ENCODE results near the gene MAN2B2.

The MAN2B2 gene

DNA sequence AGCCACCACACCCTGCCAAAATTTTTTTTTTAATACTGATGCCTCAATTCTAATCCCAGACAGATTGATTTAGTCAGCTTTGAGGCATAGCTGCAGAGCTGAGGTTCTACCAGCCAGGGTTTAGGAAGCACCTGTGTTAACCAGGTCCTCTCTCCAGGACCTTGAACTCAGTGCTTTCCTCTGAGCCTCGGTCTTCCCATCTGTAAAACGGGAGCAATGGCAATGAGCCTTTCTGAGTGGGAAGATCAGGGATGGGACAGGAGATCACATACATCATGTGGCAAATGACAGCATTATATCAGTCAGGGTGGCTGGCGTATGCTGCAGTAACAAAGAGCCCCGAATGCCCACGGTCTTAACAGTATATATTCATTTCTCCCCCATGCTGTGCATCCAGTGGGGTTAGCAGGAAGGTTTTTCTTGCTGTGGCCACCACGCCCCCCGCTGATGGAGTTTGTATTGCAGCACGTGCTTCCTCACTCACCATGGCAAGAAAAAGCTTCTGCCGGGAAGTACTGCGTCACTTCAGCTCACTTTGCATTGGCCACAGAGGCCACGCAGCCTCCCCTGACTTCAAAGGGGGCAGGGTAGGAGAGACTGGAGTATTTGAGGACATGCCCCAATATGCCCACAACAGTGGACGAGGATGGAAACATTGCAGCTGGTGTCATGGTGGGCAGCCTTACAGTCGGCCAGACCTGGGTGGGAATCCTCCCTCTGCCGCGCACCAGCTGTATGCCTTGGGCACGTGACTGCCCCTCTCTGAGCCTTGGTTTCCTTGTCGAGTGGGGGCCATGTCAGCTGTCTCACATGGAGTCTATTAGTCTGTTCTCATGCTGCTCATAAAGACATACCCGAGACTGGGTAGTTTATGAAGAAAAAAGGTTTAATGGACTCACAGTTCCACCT is 41.4 kb downstream of the MAN2B2 start:
- FAIRE-seq = no peak
- TF ChIP-seq POLR2A (IDR thresholded peaks at IDR 0.05; ENCODE audit: low read depth, low read length) (no peak), SPI1 (IDR thresholded peaks at IDR 0.05; ENCODE audit: low read depth, low read length) (no peak), POLR2AphosphoS5 (IDR thresholded peaks at IDR 0.05; ENCODE audit: low read depth, low read length) (no peak), PAX5 (IDR thresholded peaks at IDR 0.05; ENCODE audit: insufficient read depth, low read length, severe bottlenecking) (no peak), POU2F2 (IDR thresholded peaks at IDR 0.05; ENCODE audit: low read depth, low read length) (no peak), TAF1 (IDR thresholded peaks at IDR 0.05; ENCODE audit: low read depth, low read length) (no peak)
- no peak for DNase-seq (ENCODE audit: insufficient read length, low spot score)

- TF ChIP-seq TAF1 (IDR thresholded peaks at IDR 0.05; ENCODE audit: low read depth, low read length) = no peak
- no peak for TF ChIP-seq POU2F2 (IDR thresholded peaks at IDR 0.05; ENCODE audit: low read depth, low read length)
- no peak for TF ChIP-seq SPI1 (IDR thresholded peaks at IDR 0.05; ENCODE audit: low read depth, low read length)
- no peak for TF ChIP-seq PAX5 (IDR thresholded peaks at IDR 0.05; ENCODE audit: insufficient read depth, low read length, severe bottlenecking)
- TF ChIP-seq POLR2A (IDR thresholded peaks at IDR 0.05; ENCODE audit: low read depth, low read length) = no peak
- TF ChIP-seq POLR2AphosphoS5 (IDR thresholded peaks at IDR 0.05; ENCODE audit: low read depth, low read length) = no peak
- FAIRE-seq = no peak
- no peak for DNase-seq (ENCODE audit: insufficient read length, low spot score)
Measured at GRCh38 chr4:6617246-6617645, 42.3 kb downstream of the MAN2B2 start.

DNA sequence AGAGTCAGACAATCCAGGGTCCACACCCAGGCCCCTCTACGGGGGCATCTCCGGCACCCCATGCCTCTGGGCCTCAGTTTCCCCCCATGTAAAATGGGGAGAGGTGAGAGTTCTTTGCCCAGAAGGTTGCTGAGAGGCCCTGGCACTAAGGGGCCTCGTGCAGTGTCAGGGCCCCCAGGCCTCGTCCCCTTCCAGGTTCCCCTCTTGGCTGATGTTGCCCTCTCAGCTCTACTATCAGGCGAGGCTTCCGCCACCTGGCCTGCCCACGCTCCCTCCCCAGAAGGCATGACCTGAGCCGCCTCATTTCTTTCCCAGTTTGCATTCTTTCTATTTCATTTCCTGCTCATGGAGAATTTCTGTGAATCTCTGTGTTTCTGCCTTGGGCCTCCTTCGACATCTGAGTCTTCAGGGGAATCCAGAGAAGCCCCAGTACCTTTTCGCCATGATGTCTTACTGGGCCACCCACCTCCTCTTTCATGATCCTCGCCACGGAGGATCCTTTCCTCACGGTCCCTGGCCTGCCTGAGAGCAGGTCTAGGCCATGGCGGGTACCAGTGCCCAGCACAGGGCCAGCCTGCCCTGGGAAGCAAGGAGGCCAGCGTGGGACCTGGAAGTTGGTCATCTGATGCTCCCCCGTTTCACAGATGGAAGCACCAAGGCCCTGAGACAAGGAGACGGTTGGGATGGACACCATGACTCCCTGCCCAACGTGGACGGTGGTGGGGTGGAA is 43.6 kb downstream of the MAN2B2 start:
- FAIRE-seq = no peak
- no peak for DNase-seq (ENCODE audit: insufficient read length, low spot score)
- TF ChIP-seq SPI1 (IDR thresholded peaks at IDR 0.05; ENCODE audit: low read depth, low read length) (no peak), POU2F2 (IDR thresholded peaks at IDR 0.05; ENCODE audit: low read depth, low read length) (no peak), POLR2AphosphoS5 (IDR thresholded peaks at IDR 0.05; ENCODE audit: low read depth, low read length) (no peak), TAF1 (IDR thresholded peaks at IDR 0.05; ENCODE audit: low read depth, low read length) (no peak), PAX5 (IDR thresholded peaks at IDR 0.05; ENCODE audit: insufficient read depth, low read length, severe bottlenecking) (no peak), POLR2A (IDR thresholded peaks at IDR 0.05; ENCODE audit: low read depth, low read length) (no peak)

GRCh38 chr4:6619116-6619465 is 44.1 kb downstream of the MAN2B2 start:
- no peak for TF ChIP-seq PAX5 (IDR thresholded peaks at IDR 0.05; ENCODE audit: insufficient read depth, low read length, severe bottlenecking)
- TF ChIP-seq POLR2A (IDR thresholded peaks at IDR 0.05; ENCODE audit: low read depth, low read length) = no peak
- no peak for TF ChIP-seq POU2F2 (IDR thresholded peaks at IDR 0.05; ENCODE audit: low read depth, low read length)
- no peak for TF ChIP-seq SPI1 (IDR thresholded peaks at IDR 0.05; ENCODE audit: low read depth, low read length)
- DNase-seq (ENCODE audit: insufficient read length, low spot score) (no peak), FAIRE-seq (no peak)

GRCh38 chr4:6619466-6620255 is 44.7 kb downstream of the MAN2B2 start:
- FAIRE-seq (no peak), DNase-seq (ENCODE audit: insufficient read length, low spot score) (no peak)
- TF ChIP-seq POLR2A (IDR thresholded peaks at IDR 0.05; ENCODE audit: low read depth, low read length) (no peak), POU2F2 (IDR thresholded peaks at IDR 0.05; ENCODE audit: low read depth, low read length) (no peak), POLR2AphosphoS5 (IDR thresholded peaks at IDR 0.05; ENCODE audit: low read depth, low read length) (no peak), PAX5 (IDR thresholded peaks at IDR 0.05; ENCODE audit: insufficient read depth, low read length, severe bottlenecking) (no peak), TAF1 (IDR thresholded peaks at IDR 0.05; ENCODE audit: low read depth, low read length) (no peak), SPI1 (IDR thresholded peaks at IDR 0.05; ENCODE audit: low read depth, low read length) (no peak)

DNA sequence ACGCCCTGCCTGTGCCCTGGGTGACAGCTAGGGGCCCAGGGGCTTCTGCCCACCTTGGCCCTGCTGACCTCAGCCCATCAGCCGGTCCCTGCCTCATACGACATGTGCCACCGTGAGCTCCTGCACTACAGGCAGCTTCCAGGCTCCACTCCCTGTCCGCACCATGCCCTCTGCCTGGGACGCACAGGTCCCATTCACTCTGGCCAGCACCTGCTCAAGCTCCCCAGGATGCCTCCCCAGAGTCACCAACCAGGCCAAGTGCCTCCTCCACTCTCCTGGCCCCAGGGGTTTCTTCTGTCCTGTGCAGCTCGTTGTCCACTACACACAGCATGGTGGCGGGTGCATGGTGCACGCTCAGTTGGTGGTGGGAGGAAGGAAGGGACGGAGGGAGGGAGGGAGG is 45.3 kb downstream of the MAN2B2 start:
- TF ChIP-seq PAX5 (IDR thresholded peaks at IDR 0.05; ENCODE audit: insufficient read depth, low read length, severe bottlenecking) = no peak
- TF ChIP-seq TAF1 (IDR thresholded peaks at IDR 0.05; ENCODE audit: low read depth, low read length) = no peak
- TF ChIP-seq POU2F2 (IDR thresholded peaks at IDR 0.05; ENCODE audit: low read depth, low read length) = no peak
- DNase-seq (ENCODE audit: insufficient read length, low spot score) = no peak
- FAIRE-seq = no peak

DNA sequence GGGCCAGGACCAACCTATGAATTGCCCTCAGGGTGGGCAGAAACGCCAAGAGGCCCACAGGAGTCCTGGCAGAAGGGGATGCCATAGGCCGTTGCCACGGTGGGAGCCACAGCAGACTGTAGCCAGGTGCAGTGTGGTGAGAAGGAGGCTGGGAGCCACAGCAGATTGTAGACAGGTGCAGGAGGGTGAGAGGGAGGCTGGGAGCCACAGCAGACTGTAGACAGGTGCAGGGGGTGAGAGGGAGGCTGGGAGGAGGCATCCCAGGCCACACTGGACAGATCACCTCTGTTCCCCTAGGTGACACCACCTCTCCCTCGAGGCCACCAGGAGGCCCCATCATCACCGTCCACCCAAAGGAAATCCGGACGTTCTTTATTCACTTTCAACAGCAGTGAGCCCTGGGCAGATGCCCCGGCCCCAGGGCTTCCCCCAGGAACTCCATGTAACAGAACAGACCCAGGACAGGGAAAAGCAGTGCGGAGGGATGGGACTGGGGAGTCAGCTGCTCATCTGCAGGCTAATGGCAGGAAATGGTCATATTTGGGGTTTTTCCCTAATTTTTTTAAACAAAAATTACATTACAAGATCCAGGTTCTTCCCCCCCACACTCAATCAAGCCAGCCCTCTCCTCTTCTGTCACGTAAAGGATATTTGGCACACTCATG is 46.0 kb downstream of the MAN2B2 start:
- TF ChIP-seq SPI1 (IDR thresholded peaks at IDR 0.05; ENCODE audit: low read depth, low read length) = no peak
- TF ChIP-seq TAF1 (IDR thresholded peaks at IDR 0.05; ENCODE audit: low read depth, low read length) = no peak
- no peak for TF ChIP-seq POLR2AphosphoS5 (IDR thresholded peaks at IDR 0.05; ENCODE audit: low read depth, low read length)
- TF ChIP-seq PAX5 (IDR thresholded peaks at IDR 0.05; ENCODE audit: insufficient read depth, low read length, severe bottlenecking) = no peak
- TF ChIP-seq POLR2A (IDR thresholded peaks at IDR 0.05; ENCODE audit: low read depth, low read length) = no peak
- no peak for TF ChIP-seq POU2F2 (IDR thresholded peaks at IDR 0.05; ENCODE audit: low read depth, low read length)
- DNase-seq (ENCODE audit: insufficient read length, low spot score) = no peak
- FAIRE-seq = no peak

GRCh38 chr4:6621556-6621927 is 46.6 kb downstream of the MAN2B2 start:
- no peak for FAIRE-seq
- no peak for DNase-seq (ENCODE audit: insufficient read length, low spot score)
- TF ChIP-seq PAX5 (IDR thresholded peaks at IDR 0.05; ENCODE audit: insufficient read depth, low read length, severe bottlenecking) = no peak
- no peak for TF ChIP-seq POLR2AphosphoS5 (IDR thresholded peaks at IDR 0.05; ENCODE audit: low read depth, low read length)
- no peak for TF ChIP-seq SPI1 (IDR thresholded peaks at IDR 0.05; ENCODE audit: low read depth, low read length)
- TF ChIP-seq TAF1 (IDR thresholded peaks at IDR 0.05; ENCODE audit: low read depth, low read length) = no peak
- TF ChIP-seq POU2F2 (IDR thresholded peaks at IDR 0.05; ENCODE audit: low read depth, low read length) = no peak
- no peak for TF ChIP-seq POLR2A (IDR thresholded peaks at IDR 0.05; ENCODE audit: low read depth, low read length)
